HG03135 (cell line): Measurements from ENCODE around the gene CELA1.
"Not testable (repeated sequence)": the region's sequence is repeated elsewhere in the genome, so short reads cannot be mapped to it uniquely, and the experiment has no call there.

Experiments
- ATAC-seq: cut with Tn5 transposase; IDR thresholded peaks from one replicate; pipeline ENCODE4 v1.9.1; 2021; ENCODE audit warnings: mild to moderate bottlenecking, moderate library complexity; ENCODE audit not compliant: unreplicated experiment

The CELA1 gene

DNA sequence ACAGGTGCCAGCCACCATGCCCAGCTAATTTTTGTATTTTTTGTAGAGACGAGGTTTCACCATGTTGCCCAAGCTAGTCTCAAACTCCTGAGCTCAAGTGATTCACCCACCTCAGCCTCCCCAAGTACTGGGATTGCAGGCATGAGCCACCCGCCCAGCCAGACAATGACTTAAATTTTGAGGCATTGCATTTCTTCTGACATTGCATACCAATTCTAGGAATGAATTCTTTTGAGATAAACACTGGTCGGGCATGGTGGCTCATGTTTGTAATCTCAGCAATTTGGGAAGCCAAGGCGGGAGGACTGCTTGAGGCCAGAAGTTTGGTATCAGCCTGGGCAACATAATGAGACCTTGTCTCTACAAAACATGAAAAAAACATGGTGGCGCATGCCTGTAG lies 2.5 kb upstream of the CELA1 start:
- no peak for ATAC-seq

DNA sequence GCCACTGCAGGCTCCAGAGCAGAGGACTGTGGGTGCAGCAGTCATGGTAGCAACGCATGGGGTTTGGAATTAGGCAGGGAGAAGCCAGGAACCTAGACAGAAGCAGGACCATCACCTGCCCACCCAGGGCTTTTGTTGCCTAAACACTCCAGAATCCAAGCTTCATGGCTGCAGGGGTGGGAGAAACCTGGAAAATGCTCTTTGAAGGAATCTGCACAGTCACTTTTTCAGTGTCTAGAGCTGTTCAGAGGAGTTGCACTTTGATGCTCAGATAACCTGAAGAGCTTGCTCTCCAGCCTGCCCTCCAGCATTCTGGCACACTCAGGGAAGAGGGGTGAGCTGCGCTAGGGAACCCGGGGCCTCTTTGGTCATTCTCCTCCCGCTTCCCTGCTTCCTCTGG lies 1.6 kb upstream of the CELA1 start:
- ATAC-seq, result no peak

DNA sequence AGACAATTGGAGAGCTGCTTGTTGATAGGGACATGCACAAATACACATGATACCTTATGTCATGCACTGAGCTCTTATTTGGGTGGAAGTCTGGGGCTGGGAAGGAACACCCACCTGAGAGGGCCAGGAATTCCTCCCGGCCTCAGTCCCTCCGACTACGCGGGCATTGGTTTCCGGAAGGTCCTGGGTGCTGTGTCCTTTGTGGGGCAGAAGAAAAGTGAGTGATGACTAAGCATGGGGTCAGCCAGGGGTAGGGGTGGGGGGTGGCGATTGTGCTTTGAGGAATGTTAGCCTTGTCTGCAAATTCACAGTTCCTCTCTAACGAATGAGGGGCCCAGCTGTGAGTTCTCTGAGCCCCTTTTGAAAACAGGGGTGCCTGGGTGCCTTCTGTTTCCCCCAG lies 798 bp downstream of the CELA1 start:
- no peak for ATAC-seq

DNA sequence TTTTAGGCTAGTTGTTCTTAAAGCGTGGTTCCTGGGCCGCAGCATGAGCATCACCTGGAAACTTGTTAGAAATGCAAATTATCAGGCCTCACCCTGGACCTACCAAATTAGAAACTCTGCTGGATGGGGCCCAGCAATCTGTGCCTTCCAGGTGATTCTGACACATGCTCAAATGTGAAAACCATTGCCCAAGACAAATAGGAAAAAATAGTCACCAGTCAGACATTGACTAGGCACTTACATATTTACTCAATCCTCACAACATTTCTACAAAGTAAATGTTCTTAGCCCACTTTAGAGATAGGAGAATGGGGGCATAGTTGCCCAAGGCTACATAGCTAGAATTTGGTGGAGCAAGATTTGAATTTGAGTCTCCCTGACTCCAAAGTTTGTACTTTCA lies 3.3 kb downstream of the CELA1 start:
- no peak for ATAC-seq

DNA sequence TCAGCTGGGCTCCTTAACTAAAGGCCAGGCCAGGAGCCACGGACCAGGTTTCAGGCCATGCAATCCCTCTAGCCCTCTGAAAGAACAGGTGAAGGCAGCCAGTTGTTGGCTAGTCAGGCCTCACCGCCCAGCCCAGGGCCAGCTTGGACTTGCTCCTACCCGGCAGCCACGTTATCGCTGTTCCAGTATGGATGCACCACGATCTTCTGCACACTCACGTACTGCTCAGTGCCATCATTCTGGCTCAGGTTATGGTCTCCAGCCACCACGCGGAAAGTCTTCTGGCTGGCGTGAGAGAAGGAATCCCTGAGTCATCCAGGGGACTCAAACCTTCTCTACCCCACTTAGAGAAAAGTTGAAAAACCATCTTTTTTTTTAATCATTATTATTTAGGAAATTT lies 4.1 kb downstream of the CELA1 start:
- no peak for ATAC-seq

DNA sequence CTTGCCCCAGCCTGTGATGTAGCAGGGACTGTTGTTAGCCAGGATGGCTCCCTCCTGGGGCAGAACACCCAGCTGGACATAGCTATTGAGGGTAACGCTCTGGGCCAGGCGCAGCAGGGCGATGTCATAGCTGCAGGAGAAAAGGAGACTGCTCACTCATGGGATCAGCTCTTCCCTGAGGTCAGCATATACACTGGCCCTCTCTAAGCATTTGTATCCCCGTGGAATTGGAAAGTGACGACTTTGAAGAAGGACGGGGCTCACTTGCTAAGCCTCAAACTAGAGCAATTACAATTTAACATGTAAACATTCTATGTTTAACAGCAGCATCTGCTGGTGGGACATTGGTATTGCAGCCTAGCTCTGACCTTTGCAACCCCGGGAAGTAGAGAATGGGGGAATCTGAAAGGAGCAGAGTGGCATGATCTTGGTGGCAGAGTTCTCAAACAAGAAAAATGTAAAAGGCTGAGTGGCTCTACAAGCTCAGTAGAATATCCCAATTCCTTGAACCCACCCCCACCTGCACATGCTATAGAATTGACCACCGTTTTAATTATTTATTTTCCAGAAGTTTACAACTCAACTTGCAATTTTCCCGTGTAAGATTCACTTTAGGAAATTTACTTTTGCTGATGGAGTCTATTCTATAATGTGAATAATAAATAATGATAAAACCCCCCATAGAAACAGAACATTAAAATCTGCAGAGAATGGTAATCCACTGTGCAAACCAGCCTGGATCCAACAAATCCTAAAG lies 5.0 kb downstream of the CELA1 start:
- no peak for ATAC-seq

DNA sequence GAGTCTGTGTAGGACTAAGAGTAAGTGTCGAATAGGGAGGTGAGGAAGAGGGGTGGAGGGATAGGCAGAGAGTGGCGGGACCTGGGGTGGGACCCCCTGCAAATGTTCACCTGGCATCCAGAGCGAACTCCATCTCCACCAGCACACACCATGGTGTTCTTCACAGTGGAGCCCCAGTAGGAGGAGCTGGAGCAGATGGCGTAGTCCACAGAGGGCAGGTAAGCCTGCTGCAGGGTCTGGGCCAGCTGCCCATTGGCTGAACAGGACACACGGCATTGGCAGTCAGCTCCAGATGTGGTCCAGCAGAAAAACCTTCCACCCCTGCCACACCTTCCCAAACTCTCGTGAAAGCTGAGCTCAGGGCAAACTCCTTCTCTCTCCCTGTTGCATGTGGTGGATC lies 6.7 kb downstream of the CELA1 start:
- no peak for ATAC-seq

DNA sequence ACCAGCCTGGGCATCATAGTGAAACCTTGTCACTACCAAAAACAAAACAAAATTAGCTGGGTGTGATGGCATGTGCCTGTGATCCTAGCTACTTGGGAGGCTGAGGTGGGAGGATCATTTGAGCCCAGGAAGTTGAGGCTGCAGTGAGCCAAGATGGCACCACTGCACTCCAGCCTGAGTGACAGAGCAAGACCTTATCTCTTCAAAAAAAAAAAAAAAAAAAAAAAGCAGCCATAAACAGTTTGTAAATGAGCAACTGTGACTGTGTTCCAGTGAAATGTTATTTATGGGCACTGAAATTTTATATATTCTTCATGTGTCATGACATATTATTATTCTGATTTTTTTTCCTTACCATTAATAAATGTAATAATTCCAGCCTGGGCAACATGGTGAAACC lies 9.1 kb downstream of the CELA1 start:
- not testable (repeated sequence) for ATAC-seq

DNA sequence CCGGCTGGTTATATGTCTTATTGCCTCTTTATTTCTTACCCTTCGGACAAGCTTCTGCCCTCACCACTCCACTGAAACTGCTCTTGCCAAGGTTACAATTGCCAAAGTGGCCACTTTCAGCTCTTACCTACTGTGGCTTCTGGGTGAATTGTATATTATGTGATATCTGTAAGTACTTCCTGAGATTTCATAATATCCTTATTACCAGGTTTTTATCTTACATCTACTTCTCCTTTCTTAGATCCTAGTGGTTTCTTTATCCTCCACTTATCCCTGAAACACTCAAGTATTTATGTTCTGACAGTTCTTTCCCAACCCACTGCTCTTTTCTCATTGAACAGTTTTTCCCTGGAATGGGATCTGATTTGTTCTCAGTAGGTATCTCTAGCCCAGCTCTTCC lies 10.5 kb downstream of the CELA1 start:
- ATAC-seq, result no peak

DNA sequence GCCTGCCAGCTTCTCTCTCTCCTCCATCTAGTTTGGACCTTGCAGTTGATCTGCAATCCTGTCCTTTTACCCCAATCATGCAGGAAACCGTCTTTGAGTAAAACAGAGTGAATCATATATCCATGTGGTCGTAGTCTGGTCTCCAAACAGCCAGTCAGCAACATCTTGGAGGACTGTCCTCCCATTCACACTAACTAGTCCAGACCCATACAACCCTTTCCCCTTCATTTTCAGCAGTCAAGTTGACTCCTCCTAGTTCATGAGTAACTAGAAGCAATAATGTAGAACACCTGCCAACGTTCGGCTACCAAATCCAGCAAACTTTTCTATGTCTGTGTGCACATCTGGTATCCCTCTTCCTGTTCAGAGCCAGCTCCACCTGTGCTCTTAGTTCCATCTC lies 11.7 kb downstream of the CELA1 start:
- ATAC-seq, result no peak

DNA sequence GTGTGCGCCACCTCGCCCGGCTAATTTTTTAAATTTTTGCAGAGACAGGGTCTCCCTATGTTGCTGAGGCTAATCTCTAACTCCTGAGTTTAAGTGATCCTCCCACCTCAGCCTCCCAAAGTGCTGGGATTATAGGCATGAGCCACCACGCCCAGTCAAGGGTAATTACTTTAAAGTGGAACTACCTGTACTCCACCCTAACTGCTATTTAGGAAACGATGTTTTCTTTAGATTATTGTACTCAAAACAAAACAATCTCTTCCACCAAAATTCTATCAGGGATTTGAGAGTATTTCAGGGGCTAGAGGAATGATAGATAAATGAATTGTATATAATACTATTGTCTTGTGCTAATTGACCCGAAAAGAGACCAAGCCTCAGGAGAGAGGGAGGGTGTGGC lies 12.9 kb downstream of the CELA1 start:
- no peak for ATAC-seq

DNA sequence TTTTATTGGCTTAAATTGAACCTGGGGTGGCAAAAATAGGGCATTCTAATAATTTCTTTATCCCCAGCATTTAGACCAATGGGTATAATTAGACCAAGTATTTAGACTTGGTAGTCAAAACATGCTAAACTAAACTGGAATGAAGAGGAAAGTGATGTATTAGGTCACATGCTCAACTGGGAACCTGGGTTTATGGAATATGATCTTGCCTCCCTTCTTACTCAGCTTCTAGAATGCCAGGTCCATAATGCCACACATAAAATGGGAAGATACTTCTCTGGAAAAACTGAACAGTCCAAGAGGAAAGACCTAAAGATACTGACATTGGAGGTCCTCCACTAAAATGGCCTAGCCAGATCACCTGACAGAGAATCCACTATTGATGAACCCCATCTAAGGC lies 16.3 kb downstream of the CELA1 start:
- no peak for ATAC-seq

DNA sequence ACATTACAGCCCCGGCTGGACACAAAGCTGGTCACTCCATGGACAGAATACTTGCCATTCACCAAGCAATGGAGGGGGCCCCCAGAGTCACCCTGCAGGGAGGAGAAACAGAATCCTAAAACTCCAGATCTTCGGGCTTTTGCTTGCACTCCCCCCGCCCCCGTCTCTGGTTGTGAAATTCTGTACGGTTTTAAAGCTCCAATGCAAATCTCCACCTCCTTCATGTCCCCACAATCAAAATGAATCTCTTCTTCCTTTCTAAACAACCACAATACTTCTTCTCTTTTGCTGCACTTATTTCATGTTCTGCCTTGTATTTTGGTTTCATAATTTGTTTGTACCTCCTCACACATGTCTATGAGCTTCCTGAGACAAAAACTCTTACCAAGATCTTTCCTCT lies 16.7 kb downstream of the CELA1 start:
- ATAC-seq, result no peak

DNA sequence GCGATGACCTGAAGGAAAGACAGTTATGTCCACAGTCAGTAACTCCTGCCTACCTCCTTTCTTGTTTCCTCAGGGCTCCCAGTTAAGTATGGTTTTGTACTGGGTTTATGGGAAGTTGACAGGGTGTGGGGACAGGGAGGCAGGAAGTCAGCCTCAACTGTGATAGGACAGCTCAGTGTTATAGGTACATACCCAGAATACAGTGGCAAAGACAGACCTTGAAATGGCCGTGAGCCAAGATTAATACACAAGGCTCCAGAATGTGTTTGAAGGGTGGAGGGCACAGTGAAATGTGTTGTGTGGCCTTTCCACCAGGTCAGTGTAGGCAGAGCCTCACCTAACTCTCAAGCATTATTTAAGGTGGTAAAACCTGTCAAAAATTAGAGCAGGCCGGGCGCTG lies 17.9 kb downstream of the CELA1 start:
- ATAC-seq, result no peak

DNA sequence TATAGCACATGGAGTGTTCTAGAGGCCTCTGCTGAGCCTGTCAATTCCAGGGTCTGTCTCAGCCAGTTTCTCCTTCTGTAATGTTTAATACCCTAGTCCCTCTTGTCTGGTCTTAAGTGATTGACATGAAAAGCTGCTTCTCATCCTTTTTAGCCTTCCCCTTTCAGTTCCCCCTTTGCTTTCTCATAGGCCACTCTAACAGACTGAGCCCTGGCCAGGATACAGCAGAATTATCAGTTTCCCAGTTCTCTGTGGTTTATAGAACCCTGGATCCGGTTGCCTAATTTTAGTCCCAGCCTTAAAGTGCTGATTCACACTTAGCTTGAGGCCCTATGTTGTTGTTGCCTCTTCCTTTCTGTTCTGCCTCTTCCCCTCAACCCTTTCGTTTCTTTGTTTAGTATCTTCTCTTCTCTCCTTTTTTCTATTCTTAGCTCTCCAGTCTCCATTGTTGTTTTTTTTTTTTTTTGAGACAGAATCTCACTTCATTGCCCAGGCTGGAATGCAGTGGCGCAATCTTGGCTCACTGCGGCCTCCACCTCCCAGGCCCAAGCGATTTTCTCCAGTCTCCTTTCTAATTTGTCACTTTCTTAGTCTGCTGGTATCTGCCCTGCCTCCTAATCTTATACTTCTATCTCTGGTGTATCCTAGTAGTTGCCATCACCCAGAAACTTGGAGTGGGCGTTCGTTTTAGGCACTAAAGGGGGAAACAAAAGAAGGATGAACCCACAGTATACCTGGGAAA lies 19.6 kb downstream of the CELA1 start:
- ATAC-seq, result peak; percentile 46

DNA sequence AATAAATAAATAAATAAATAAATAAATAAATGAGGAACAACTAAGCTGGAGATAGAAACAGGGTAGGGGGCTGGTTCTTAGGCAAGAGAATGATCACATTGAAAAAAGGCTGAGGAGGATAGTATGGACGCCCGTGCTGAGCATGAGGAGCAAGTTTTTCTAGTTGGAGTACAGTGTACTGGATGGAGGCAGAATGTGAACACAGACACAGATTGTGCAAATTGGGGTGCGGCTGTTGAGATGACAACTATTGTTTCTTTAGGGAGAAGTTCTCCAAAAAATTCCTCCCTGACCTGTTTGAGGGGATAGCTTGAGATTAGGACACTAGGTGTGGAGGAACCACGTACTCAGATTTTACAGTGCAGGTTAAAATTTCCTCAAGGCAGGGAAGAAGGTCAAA lies 21.5 kb downstream of the CELA1 start:
- ATAC-seq, result no peak

DNA sequence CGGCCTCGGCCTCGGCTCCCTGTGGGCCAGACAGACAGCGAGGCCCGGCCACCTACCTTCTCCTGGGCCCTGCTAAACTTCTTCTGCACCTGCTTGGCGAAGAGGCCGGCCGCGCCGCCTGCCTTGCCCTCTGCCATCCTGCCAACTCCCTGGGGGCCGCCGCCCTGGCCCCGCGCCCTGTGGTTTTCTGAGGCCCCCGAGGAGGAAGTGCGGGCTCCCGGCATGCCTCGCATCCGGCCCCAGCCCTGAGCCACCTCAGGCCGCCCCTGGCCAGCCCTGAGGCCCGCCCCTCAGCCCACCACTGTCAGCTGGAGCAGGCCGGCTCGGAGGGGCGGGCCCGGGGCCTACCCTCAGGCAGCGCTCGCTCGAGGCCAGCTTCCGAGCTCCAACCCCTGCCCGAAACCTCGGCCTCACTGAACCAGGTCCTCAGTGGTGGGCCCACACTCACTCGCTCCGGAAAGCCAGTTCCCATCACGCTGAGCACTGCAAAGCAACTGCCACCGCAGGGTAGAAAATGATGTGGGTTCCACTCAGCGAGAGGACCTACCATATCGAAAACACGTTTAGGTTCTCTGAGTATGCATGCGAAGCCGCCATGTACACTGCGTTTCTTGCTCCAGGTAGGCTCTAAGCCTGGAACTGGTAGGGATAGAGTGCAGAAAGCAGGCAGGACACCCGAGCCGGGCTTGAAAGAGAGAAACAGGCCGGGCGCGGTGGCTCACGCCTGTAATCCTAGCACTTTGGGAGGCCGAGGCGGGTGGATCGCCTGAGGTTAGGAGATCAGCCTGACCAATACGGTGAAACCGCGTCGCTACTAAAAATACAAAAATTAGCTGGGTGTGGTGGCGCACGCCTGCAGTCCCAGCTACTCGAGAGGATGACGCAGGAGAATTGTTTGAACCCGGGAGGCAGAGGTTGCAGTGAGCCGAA lies 22.2 kb downstream of the CELA1 start, which contains the start of gene BIN2:
Gene BIN2 (minus strand): TSS at position 209 of the 930 bp plus-strand sequence. CDS start 72 bp downstream, at position 137.
- peak; percentile 46 for ATAC-seq

DNA sequence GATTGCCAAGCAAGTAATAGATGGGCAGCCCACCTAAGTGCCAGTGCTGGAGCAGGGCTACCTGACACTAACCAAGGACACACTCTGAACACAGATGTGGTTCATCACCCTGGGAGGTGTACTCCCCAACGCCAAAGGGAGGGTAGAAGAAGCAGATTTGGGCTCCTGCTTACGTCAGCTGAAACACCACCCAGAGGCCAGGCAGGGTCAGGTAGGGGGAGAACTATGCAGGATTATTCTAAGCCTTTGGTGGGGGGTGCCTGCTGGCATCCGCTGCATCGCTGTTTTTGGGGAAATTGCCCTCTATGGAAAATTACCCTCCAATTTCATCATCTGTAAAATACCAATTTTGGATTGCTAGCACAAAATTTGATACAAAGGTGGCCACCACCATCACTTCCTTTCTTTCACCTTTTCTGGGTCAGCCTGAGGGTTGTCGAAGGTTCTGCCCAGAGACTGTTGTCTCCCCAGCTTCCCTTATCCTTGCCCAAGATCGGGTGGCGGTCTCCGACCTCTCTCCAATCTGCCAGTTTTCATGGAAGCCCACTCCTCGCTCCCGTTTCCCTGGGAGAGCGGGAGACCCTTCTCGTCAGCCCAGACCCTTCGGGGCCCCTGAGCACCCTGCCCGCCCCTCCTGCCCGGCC lies 23.0 kb downstream of the CELA1 start:
- peak; percentile 3 for ATAC-seq

DNA sequence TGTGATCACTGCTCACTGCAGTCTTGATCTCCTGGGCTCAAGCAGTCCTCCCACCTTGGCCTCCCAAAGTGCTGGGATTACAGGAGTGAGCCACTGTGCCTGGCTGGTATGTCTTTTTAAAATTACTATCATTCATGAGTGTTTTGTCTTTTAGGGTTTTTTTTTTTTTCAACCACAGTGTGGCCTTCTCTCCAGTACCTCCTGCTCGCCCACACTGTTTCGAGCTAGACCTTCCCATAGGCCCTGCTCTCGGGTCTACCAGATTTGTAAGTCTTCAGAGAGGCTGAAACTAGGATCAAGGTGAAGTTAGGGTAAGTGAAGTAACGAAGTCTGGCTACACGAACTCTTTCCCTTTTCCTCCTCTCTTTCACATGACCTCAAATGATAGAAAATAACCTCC lies 24.0 kb downstream of the CELA1 start:
- ATAC-seq, result no peak

DNA sequence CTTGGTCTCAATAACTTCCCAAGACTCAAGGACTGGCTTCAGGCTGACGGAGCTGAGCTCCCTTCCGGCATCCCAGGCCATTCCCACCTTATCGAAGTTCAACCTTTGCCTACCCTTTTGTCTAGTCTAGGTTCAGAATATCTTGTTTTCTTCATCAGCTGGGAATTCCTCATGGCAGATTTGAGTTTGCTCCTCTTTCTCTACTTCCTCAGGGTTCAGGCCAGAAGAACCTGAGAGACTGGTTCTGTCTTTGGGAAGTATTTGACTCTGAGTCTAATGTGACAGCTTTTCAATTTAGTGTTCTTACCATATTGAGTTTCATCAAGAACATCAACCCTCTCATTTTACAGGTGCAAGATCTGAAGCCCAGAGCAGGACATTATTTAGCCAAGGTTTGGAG lies 24.6 kb downstream of the CELA1 start:
- ATAC-seq, result no peak
